NCI-H526 treated with DMSO at 0.1 percent for 48 hours (cell line): ENCODE results near the gene TBCB.

Experiments
- DNase-seq: peaks from one replicate; lab custom pipeline; 2025; lab: John Stamatoyannopoulos, UW

TBCB gene

DNA sequence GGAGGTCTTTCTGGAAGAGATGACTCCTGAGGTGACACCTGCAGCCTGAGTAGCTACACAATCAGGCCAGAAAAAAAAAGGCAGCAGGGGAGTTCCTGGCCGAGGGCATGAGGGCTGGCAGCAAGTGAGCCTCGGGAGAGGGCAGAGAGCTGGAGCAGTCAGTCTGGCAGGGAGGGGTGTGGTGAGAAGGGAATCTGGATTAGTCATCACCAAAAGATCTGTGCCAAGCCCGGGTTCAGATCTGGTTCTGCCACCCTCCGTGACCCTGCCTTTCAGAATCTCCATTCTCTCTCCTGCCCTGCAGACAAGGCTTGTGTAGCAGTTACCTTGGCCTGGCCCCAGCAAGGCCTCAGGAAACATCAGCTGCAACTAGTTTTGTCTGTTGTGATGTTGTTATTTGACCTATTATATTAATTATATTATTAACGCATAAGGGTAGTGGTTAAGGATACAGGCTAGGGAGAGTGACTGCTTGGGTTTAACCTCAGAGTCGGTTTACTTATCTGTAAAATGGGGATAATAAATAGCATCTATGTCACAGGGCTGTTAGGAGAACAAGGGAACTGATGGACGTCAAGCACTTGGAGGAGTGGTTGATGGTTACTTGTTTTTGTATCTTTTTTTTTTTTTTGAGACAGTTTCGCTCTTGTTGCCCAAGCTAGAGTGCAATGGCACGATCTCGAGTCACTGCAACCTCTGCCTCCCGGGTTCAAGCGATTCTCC, 21.9 kb downstream of the TBCB start:
- no peak for DNase-seq

DNA sequence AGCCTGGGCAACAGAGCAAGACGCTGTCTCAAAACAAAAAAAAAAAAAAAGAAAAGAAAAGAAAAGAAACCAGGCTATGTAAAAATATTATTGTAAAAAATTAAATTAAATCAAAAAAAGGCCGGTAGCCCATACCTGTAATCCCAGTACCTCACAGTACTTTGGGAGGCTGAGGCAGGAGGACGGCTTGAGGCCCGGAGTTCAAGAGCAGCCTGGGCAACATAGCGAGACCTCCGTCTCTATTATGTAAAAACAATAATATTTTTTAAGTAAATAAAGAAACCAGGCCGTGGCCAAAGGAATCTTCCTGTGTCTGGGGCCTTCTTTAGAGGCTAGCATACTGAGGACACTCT, 23.8 kb downstream of the TBCB start:
- DNase-seq: no peak

DNA sequence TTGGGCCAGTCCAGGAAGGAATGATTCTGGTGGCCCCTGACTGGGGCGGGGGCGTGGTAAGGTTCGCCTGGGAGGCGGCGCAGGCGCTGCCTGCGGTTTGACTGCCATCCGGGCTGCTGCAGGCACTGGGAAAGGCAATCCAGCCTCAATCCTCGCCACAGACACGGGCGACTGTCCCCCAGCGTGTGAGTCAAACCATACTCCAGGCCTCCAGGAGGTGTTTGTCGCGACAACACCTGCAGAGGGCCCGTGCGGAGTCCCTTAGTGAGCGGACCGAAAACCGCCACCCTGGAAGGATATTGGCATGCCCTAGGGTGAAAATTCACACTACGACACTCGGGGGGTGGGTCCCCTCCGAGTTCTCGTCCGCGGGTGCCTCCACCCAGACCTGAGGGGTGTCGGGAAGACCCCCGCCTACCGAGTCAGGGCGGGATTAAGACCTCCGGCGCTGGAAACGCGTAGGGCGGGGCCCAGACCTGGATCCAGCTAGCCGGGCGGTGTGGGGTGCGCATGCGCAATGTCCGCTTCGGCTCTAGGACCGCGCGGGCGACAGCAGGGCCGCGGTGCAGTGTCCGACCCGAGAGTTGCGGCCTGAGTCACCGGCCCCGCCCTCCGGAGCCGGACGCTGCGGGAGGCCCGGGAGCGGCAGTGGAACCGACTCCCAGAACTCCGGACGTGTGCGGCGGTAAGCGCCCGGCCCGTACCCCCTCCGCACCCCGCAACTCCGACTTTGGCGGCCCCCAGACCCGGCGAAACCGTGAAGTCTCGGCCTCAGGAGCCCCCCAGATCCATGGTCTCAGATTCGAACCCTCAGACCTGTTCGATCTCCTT, 24.4 kb downstream of the TBCB start, which contains the start of gene CAPNS1:
TSS of gene CAPNS1 (plus strand) at position 594 of the 831 bp plus-strand sequence. CDS start 946 bp downstream, outside the sequence.
- DNase-seq: peak; percentile 94

DNA sequence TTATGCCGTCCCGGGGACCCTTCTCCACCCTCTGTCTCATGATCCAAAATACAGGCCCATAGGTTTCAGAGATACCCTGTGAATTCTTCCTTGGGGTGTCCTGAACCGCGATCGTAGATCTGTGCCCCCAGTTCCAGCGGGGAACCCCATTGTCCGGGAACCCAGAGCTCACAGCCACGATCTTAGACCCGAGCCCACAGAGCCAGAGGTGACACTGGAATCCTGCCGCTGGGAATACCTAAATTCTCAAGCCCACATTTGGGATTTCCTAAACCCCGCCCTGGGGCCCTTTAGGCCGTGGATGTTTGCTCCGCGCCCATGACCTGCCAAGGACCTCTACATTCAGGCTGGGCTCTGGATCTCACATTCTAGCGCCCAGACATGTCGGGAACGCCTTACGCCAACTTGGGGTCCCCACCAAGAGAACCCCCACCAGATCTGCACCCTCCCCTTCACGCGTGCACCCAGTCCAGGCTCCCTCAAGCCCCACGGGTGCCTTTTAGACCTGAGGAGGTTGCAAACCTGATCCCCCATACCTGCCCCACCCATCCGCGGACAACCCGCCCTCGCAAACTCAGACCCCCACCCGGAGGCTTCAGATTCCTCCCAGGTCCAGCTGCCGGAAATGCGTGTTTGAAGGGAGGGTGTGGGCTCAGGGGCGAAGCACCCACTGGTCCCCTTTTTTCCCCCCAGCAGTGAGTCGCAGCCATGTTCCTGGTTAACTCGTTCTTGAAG, 25.2 kb downstream of the TBCB start:
- peak; percentile 66 for DNase-seq

DNA sequence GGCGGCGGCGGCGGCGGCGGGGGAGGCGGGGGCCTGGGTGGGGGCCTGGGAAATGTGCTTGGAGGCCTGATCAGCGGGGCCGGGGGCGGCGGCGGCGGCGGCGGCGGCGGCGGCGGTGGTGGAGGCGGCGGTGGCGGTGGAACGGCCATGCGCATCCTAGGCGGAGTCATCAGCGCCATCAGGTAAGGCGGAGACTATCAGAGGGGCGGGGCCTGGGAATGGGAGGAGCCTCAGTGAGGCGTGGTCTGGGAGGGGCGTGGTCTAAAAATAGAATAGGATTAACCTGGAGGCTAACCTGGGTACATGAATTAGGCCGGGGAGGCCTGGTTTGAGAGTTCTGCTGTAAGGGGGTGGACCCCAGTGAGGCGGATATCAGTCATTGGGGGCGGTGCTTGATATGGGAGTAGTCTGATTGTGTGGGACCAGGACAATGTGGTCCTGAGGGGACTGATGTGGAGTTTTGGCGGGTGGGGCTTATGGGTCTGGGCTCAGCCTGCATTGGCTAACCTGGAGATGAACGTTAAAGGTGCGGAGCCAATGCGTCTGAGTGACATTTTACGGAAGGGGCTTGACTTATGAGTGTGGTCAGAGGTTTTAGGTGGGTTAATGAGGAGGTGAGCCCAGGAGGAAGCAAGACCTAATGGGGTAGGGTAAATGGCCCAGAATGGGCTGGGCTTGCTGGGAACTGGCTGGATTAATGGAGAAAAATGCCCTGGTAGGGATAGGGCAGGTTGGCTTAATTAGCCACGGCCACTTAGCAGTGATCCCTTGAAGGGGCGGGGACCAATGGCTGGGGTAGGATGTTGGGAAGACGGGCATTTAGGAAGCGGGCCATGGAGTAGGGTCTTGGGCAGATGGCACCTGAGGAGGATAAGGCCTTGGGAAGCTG, 26.0 kb downstream of the TBCB start:
- peak; percentile 79 for DNase-seq

DNA sequence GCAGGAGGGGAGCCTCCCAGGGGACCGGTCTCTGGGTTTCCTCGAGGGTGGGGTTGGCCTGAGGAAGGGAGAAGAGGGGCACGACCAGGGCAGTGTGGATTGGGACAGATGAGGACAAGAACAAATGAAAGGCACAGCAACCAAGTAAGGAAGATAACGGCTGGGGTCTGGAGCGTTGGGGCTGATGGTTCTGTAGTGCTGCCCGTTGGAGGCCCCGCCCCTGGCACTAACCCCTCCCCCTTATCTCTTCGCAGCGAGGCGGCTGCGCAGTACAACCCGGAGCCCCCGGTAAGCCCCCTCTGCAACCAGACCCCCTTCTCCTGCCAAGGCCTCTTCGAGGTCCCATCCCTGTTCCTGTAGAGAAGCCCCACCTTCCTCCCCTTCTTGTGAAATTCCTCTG, 26.8 kb downstream of the TBCB start:
- DNase-seq: no peak

DNA sequence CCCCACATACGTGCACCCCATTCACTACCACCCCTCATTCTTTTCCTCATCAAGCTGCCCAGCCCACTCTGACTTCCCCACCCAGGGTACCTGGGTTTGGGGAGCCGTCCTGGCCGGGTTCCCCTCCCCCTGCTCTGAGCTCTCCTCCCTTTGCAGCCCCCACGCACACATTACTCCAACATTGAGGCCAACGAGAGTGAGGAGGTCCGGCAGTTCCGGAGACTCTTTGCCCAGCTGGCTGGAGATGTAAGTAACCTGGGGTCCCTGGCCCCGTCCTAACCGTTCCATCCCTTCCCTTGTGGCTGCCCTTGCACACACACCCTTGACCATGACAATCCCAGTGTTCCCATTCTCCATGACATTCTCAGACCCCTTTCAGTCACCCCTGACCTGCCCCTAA, 27.2 kb downstream of the TBCB start:
- no peak for DNase-seq

DNA sequence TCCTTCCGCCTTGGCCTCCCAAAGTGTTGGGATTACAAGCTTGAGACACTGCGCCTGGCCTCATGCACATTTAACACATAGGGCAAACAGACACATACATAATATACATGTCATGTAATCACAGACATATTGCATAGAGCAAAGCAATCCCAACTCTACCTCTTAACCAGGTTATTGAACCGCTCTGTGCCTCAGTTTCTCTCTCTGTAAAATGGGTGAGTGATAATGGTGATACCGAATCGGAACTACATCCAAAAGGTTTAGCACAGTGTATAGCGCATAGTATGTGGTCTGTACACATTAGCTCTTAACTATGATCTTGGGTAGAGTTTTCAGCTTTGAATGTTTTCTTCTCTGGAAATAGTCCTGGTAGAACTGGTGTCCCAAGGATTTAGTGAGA, 29.4 kb downstream of the TBCB start:
- DNase-seq: no peak

DNA sequence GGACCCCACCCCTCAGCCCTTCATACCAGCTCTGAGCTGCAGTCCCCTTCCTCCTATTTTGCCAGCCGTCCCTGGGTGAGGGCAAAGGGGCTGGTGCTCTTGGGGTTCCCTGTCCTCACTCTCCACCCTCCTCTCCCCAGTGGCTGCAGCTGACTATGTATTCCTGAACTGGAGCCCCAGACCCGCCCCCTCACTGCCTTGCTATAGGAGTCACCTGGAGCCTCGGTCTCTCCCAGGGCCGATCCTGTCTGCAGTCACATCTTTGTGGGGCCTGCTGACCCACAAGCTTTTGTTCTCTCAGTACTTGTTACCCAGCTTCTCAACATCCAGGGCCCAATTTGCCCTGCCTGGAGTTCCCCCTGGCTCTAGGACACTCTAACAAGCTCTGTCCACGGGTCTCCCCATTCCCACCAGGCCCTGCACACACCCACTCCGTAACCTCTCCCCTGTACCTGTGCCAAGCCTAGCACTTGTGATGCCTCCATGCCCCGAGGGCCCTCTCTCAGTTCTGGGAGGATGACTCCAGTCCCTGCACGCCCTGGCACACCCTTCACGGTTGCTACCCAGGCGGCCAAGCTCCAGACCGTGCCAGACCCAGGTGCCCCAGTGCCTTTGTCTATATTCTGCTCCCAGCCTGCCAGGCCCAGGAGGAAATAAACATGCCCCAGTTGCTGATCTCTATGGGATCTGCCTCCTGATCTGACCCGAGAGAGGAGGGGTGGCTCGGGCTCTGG, 34.6 kb downstream of the TBCB start:
- DNase-seq: no peak

DNA sequence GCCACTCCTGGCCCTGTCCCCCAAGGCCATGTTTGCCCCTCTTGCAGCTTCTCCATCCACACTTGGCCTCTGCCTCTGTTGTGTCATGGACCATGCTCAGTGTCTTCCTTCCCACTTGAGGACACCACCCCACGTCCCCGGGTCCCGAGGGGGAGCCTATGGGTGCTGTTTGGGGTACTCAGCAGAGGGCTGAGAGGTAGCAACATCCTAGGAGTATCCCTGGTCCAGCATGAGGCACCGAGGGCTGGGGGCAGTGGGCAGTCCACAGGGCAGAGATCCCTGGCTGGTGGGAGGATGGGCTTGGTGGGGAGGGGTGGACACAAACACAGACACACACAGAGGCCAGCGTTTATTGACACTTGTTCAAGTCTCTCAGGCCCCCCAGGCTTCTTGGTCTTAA, 35.3 kb downstream of the TBCB start:
- DNase-seq: no peak

DNA sequence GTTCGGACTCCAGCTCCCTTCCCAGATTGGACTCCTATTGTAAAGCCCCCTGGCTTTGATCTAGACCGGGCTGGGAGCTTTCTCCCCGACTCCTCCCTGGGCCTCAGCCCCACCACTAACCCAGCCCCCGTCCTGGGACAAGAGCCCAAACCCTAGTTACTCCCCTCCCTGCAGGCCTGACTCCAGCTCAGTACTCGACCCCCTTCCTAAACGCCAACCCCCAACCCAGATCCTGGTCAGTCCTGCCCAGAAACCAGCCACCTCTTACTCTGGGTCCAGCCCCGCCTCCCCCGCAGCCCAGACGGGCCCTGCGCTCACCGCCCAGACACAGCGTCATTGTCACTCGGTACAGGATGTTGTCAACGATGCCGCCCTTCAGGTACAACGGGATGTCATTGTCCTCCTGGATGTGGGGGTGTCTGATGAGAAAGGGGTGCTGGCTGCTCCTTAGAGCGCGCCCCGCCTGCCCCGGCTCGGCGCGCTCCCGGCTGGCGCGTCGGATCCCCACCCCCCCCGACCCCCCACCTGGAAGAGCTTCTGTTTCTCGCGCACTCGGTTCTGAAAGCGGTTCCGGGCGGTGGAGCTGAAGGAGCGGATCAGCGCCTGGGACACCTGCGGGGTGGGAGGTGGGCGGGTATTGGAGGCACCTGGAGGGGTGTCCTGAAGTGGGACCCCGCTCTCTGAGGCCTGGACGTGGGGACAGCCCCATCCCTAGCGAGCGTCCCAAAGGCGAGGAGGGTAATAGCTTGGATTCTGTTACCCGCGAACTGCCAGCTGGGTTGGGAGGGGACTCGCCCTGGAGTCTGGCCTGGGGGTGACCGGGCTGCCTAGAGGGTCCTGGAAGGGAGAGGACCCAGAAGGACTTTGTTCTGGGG, 36.1 kb downstream of the TBCB start:
- no peak for DNase-seq

DNA sequence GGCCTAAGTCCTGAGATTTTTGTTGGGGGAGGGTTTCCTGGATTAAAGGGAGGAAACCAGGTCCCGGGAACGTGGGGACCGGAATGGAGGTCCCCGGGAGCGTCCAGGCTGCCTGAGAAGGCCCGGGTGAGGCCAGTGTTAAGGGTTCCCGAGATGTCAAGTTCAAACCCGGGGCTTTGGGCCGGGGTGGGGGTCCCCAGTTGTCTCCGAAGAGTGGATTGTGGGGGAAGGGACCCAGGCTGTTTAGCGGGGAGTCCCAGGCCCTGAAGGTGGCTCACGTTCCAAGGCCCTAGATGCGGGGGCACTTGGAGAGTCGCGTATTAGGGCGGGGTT, 36.7 kb downstream of the TBCB start:
- DNase-seq: no peak

DNA sequence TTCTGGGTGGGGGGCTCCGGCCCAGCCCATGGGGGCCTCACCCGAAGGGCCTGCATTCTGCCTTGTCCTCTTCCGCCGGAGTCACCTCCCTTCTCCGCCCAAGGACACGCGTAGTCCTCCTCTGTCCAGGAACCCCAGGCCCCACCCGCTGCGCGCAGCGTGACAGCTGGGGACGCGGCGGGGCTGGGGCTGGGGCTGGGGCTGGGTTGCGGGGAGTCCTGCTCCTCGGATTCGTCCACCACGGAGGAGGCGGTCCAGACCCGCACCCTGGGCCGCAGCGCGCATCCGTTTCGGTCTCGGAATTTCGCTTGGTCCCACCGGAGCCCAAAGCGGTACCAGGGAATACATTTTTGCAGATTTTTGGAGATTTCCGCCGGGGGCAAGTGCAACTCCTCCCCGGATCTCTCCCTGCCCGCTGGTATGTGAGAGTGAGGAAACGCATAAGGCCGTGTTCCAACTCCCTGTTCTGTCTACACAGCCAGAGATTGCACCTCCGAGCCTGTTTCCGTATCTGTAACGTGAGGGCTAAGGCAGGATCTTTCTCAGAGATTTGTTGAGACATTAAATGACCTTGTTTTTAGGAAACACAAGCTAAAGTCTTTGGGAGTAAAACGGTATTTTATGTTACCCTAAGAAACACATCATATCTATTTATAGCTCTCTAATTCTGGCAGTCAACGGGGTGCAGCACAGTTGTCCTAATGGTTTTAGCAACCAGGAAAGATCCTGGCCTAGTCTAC, 37.3 kb downstream of the TBCB start, which contains the start of gene COX7A1:
TSS of gene COX7A1 (minus strand) at position 96 of the 740 bp plus-strand sequence. CDS start at position 56, 40 bp downstream.
- no peak for DNase-seq

DNA sequence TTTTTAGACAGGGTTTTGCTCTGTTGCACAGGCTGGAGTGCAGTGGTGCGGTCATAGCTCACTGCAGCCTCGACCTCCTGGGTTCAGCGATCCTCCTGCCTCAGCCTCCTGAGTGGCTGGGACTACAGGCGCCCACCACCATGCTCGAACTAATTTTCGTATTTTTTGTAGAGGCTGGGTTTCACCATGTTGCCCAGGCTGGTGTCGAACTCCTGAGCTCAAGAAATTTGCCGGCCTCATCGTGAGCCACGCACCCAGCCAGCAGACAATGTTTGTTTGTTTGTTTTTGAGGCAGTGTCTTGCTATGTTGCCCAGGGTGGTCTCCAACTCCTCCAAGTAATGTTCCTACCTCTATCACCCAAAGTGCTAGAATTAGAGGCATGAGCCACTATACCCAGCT, 37.9 kb downstream of the TBCB start:
- DNase-seq: no peak

DNA sequence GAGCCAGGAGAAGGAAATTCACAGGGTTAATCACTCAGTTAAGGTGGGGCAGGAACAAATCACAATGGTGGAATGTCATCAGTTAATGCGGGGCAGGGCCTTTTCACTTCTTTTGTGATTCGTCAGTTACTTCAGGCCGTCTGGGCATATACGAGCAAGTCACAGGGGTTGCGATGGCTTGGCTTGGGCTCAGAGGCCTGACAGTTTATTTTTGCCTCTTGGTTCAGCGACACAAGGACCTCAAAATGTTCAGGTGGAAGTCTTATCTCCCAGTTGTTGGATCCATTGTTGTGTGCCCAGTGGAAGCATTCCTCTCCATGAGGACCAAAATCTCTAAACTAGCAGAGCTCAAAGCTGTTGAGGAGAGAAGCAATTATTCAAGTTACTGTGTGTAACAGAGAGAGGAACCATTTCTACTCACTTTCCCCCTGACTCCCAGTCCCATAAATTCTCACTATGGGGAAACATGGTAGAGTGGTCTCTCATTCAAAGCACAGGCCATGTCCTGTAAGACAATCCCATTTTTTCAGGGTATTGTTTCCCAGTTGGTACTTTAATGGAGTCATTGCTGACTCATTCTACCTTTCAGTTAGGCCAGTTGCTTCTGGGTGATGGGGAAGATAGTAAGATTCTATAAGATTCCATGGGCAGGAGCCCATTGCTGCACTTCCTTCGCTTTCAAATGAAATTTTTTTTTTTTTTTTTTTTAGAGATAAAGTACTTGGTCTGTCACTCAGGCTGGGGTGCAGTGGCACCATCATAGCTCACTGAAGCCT, 45.7 kb downstream of the TBCB start:
- no peak for DNase-seq

DNA sequence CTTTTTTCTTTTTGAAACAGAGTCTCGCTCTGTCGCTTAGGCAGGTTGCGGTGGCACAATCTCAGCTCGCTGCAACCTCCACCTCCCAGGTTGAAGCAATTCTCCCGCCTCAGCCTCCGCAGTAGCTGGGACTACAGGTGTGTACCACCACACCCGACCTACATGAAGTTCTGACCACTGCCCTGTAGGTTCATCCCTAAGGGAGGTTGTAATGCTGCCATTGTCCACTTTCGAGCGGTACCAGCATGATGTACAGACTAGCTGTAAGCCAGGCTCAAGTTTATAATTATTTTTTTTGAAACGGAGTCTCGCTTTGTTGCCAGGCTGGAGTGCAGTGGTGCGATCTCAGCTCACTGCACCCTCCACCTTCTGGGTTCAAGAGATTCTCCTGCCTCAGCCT, 48.5 kb downstream of the TBCB start:
- no peak for DNase-seq

DNA sequence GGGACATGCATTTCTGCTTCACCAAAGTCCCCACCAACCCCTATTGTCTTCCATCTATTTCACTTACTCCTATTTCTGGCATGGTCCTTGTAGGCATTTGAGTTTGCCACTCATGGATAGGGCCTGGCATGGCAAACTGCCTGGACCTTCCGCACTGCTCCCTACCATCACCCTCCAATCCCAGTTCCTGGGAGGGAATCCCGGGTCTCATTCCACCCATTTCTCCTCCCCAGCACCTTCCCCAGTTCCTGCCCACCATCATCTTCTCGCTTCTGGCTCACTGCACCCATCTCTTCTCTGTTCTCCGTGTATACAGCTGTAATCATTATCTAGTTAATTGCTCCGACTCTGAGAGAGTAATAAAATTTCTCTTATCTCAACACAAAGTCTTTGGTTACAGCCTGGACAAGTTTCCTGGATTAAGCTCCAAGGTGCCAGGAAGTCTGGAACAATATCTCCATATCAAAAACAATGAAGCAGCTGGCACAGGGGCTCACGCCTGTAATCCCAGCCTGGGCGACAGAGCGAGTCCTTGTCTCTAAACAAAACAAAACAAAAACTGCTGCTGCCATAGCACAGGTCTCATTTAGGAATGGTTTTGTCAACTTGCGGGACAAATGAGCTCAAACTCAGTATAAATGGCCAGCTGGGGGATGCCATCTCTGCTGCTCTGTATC, 54.0 kb downstream of the TBCB start:
- peak; percentile 54 for DNase-seq

DNA sequence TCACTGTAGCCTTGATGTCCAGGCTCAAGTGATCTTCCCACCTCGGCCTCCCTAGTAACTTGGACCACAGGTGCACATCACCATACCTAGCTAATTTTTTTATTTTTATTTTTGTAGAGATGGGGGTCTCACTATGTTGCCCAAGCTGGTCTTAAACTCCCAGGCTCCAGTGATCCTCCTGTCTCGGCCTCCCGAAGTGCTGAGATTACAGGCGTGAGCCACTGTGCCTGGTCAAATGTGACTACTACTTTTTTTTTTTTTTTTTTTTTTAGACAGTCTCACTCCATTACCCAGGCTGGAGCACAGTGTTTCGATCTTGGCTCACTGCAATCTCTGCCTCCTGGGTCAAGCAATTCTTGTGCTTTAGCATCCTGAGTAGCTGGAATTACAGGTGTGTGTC, 57.6 kb downstream of the TBCB start:
- no peak for DNase-seq
